HG02852 (cell line): ENCODE results near the gene SDHAF2.
"Not testable (repeated sequence)": the region's sequence is repeated elsewhere in the genome, so short reads cannot be mapped to it uniquely, and the experiment has no call there.

Experiments
- ATAC-seq: cut with Tn5 transposase; IDR thresholded peaks from one replicate; pipeline ENCODE4 v1.9.1; 2021; ENCODE audit warnings: mild to moderate bottlenecking, moderate library complexity; ENCODE audit not compliant: unreplicated experiment

The SDHAF2 gene

DNA sequence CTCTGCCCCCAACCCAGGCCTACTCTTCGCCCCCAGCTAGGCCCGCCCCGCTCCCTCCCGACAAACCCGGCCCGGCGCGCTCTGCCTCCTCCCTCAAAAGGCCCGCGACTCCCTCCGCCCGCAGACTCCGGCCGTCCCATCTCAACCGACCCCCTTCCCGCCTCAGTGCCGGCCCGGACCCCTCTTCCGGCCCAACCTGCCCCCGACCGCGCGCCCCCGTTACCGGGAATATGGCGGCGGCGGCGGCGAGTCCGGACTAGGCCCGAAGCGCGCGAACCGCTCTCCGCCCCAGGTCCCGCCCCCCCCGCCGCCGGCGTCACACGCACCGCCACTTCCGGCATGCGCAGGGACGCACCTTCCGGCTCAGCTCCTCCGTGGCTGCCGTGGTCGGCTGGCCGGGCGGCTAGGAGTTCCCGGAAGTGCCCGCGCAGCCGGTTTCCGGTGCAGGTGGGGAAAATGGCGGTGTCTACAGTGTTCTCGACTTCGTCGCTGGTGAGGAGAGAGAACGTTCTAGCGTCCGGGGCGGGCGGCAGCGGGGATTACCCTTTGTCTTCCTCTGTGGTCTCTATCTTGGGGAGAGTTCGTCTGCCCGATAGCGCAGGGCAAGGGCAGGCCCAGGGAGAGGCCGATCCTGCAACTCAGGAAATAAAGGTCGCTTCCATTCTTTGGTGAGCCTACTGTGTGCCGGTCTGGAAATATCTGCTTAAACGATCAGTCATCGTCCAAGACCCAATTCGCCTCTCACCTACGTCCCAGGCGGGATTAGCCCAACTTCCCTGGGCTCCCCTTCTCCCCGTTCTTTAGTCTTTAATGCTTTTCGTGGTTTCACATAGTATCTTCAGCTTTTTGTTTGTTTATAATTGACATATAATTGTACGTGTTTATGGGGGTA, at the start of gene SDHAF2, which contains the start of gene CPSF7:
Gene SDHAF2, plus strand, starts transcription at position 434 of the 892 bp plus-strand sequence. Its CDS starts 23 bp downstream, at position 457.
Gene CPSF7, minus strand, starts transcription at position 285 of the 892 bp plus-strand sequence. CDS start 740 bp downstream, outside the sequence.
- peak; percentile 88 for ATAC-seq

DNA sequence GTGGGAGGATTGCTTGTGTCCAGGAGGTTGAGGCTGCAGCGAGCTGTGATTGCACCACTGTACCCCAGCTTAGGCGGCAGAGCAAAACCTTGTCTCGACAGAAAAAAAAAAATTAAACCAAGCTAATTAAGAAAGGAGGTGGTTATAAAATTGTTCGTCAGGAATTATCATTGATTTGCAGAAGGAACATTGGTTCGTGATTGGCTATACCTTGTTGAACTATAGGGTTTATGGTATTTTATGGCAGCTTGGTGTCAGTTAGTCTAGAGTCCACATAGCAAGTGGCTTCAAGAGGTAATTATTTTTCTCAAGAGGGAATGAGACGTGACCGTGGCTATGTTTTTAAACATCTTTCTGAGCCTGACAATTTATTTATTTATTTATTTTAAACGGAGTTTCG, 49.0 kb upstream of the SDHAF2 start:
- ATAC-seq: no peak

DNA sequence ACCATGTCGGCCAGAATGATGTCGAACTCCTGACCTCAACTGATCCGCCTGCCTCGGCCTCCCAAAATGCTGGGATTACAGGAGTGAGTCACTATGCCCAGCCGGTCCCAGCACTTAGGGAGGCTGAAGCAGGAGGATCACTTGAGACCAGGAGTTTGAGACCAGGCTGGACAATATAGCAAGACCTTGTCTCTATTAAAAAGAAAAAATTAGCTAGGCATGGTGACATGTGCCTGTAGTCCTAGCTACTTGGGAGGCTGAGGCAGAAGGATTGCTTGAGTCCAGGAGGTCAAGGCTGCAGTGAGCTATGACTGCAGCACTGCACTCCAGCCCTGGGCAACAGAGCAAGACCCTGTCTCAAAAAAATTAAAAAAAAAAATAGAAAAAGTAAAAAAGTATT, 46.1 kb upstream of the SDHAF2 start:
- ATAC-seq: not testable (repeated sequence)

DNA sequence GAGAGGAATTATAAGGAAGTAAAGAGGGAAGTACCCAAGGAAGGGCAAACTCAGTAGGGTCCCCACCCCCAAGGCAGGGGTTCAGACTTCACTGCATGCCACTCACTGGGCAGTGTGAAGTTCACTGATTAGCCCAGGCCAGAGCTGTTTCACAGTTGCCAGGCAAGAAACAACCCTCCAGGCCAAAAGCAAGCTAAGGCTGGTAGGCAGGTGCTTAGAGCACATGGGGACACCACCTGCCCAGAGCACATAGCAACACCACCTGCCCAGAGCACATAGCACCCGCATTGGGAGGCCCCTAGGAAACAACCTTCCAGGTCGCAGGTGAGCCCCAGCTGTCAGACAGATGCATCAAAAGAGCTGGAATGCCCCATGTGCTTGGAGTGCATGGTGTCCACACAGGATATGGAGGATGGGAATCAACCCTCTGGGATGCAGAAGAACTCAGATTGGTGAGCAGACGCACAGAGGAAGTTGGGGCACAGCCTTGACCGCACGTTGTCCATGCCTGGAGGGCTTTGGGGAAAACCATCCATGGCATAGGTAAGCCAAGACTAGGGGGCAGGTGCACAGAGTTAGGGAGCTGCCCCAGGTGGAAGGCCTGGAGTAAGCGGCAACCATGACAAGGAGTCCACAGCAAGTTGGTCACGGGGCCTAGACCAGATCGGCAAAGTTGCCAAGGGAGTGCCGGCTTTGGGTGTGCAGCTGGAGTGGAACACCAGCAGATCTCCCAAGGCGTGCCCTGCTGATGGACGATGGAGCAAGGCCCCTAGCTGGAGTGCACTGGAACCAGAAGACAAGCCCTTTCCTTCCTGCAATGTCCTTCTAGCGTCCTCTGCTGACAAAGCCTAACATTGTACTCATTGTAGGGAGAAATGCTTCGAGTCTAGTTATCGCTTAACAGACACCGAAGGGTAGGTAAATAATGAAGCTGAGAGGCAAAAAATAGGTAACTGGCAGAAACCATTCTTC, 45.4 kb upstream of the SDHAF2 start:
- no peak for ATAC-seq

DNA sequence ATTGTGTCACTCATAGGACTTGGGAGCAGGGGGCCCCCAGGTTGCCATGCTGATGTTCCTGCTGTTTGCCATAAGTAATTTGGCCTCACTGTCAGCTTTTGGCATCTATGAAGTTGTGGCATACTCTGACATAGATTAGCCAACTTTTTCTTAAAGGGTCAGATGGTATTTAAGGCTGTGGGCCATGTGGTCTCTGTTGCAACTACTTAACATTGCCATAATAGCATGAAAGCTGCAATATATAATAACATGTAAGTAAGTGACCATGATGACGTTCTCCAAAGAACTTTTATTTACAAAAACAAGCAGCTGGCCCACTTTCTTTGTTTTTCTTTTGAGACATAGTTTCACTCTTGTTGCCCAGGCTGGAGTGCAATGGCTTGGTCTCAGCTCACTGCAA, 39.8 kb upstream of the SDHAF2 start:
- no peak for ATAC-seq

DNA sequence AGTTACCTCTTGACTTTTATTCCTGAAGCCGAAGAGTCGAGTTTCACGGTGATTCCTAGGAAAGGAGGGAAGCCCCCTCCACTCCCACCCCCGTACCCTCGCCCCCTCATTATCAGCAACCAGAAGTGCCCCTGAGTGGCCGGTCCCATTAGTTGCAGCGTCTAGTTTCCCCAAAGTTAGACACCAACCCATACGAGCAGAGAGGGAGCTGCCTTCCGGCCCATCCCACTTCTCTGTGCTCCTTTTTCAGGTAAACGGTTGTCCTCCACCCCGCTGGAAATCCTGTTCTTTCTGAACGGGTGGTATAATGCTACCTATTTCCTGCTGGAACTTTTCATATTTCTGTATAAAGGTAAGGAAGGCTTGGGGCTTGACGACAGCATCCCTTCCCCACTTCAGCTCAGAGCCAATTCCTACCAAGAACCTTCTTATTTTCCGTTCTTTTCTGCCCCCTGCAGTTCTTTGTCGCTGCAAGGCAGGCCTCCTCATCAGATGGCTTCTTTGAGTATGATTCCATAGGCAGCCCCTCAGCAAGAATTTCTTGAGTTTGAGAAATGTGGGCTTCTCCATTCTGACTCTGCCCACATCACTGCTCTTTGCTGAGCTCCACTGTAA, 36.8 kb upstream of the SDHAF2 start:
- peak; percentile 12 for ATAC-seq

DNA sequence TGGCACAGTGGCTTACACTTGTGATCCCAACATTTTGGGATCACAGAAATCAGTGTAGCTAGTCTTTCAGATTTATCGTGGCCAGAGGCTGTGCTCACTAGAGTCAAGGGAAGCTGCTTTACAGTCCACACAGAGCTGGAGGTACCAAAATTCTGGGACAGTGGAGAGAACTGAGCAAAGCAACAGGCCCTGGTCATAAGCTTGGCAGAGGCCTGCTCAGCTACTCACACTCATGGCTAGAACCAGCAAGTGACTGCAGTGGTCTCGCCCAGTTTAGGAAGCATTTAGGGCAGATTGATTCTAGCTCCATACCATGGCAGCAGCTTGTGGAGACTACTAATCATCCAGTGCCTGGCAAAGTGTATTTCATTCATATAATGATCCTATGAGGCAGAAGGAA, 28.8 kb upstream of the SDHAF2 start:
- no peak for ATAC-seq

DNA sequence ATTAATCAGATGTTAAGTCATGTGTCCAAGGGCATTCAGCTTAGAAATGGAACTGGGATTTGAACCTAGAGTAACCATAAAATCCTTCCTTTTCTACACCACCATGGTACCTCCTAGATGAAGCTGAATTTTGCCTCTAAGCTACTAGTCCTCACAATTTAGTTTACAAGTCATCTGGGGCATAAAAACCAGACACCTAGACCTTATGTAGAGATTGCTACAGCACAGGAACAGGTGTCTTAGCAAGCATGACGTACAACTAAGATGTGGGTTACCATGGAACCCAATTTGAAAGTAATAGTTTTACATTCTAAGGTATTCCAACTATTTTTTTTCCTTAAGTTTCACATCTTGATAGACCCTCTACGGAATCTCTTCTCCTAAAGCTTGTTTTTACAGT, 28.4 kb upstream of the SDHAF2 start:
- ATAC-seq: no peak

DNA sequence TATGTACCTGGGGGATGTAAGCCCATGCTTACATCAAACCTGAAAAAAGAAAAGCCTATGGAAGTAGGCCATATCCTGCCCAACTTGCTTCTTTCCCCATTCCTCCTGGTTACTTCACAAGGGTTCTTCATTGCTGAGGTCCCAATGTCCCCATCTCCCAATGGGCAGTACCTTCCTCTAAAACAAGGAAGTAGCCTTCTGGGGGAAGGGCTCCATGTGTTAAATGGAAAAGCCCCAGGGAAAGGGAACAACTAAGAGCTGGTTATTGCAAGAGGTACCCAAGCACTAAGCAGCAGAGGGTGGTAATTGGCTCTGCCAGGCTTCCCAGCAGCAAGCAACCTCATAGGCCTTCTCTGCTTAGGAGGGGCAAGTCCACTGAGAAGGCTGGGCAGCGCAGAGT, 26.3 kb upstream of the SDHAF2 start:
- no peak for ATAC-seq

DNA sequence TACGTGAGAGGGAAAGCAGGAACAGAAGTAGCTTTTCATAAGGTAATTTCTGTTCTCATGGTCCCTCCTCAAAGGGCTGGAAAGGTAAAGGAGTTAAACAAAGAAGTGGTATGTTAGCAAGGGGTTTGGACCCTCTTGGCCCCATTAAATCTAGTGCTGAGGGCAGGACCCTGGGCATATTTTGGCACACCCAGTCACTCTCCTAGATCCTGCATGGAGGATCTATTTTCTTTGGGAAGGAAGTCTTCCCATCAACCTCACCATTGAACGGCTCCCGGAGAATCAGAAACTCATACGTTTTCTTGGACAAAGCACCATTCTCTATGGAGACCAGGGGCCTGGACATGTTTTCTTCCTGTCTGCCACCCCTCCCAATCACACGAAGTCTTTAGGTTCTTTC, 25.8 kb upstream of the SDHAF2 start:
- ATAC-seq: no peak

DNA sequence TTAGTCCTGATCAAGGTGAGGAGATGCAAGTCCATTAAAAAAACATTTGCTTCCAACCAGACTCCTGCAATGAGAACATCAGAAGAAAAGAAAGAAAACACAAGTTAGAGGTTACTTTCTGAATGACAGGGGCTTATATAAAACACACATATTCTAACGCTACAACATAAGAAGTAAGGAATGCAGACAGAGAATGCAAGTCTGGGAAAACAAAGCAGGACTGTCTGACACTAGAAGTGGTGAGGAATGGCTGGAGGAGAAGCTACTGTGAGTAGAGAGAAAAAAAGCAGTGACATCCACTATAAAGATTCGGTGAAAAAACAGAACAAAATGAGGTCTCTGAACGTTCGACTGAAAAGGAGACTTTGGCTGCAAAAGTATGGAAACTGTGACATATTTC, 25.3 kb upstream of the SDHAF2 start:
- no peak for ATAC-seq

DNA sequence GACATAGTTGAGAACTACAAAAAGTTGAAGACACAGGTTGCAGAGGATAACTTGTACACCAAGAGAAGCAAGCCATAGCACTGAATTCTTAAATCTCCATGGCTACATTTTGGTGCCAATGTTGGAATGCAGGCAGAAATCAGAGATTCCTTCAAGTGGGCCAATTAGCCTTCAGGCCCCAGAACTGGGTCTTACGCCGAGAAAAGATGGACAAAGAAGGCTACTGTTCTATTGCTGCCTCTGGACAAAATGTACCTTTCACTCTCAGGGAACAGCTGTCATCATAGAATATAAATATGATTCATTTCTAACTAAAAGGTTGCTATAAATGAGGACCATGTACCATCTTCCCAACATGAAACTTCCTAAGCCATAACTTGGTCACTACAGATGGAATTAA, 23.9 kb upstream of the SDHAF2 start:
- ATAC-seq: no peak

DNA sequence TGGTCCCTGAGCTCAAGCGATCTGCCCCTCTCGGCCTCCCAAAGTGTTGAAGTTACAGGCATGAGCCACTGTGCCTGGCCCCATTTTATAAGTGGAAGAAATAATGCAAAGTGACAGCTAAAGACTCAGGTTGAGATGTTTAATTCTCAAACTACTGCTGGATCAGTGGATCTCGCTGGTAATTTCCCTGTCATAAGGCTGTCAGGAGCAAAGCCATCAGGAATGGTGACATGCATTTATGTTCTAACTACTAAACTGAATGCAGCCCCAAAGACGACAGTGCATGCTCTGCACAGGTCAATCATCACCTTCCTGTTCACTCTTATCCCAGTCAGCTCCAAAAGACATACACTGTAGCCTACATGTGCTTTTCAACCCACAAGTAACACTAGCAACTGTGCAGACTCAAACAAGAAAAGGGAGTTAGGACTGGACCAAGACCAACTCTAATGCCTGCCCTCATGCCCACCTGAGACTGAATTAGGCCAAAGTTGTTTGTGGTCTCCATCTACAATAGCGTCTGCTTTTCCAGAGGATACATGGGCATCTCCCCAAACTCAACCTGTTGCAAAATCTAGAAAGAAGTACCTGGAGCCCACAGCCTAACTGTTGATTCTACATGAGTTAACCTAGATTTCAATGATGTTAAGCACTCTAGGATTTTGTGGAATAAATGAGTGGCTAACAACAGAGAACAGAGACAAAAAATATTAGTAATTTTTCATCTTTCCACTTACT, 22.8 kb upstream of the SDHAF2 start:
- ATAC-seq: no peak

DNA sequence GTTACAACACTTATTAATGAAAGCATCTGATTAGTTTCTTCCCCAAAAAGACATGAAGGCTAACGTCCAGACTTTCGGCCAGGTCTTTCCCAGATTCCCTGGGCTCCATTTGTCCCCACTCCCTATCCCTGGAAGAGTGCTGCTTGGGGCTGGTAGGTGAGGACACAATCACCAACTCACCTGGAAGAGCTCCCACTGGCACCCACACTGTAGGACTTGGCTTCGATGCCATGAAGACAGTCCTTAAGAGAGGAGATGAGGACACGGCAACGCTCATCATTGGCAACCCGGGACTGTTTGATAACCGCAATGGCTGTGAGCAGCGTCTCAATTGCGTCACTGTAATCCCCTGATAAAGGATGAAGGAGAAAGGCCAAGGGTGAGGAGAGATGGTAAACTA, 18.3 kb upstream of the SDHAF2 start:
- no peak for ATAC-seq

DNA sequence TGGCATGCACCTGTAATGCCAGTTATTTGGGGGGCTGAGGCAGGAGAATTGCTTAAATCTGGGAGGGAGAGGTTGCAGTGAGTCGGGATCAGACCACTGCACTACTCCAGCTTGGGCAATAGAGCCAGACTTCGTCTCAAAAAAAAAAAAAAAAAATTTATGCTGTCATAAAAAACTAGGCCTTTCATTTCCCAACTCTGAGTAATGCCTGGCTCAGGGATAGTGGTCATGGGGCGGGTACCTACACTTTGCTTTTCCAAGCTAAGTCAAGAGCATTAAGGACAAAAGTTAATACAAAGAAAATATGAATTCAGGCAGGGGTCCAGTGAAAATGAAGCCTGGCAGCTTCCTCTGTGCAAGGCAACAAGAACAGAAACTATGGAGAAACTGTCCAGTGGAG, 16.4 kb upstream of the SDHAF2 start:
- no peak for ATAC-seq

DNA sequence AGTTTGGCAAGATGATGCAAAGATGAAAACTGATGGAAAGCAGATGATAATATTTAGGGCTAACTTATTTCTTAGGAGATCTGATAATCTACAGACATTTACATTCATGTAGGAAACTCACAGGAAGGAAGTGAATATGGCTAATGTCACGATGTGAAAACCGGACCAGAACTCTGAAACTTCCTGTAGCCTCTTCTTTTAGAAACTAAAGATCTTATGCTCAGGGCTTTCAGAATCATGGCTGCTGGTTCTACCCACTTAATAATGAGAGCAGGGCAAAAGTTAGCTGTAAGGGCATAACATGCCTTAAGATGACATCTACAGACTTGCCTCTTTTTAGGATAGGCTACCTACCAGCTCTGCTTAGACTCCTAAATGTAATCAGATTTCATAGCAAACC, 15.4 kb upstream of the SDHAF2 start:
- no peak for ATAC-seq

DNA sequence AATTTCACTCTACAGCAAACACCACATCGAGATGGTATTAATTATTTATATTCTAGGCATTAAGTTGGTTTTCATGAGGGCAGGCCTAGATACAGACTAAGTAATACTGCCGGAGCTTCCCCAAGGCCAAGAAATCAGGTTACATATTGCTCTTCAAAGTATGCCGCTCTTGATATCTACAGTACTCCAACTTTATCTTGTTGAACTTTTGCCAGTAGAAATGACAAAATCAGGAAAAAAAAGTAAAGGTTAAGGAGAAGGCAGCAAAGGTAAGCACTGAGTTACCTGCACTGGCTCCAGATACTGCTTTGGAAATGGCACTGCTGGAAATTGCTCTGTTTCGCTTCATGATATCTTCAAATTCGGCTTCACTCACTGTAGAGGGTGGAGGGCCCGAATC, 14.5 kb upstream of the SDHAF2 start:
- ATAC-seq: no peak

DNA sequence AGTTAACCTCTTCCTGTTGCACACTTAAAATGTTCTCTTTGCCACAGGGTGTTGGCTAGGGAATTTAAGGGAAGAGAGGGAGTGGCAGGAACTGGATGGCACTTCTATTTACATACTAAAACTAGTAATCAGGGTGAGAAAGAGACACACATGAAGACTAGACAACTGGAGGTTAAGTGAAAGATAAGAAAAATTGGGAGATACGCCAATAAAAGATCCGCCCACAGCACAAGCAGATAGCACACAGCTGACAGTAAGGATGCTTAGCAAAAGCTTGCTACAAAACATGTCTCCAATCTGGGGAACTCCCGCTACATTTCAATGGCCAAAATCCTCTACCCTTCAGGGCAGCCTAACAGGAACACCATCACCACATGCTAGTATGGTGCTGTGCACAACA, 13.0 kb upstream of the SDHAF2 start:
- no peak for ATAC-seq

DNA sequence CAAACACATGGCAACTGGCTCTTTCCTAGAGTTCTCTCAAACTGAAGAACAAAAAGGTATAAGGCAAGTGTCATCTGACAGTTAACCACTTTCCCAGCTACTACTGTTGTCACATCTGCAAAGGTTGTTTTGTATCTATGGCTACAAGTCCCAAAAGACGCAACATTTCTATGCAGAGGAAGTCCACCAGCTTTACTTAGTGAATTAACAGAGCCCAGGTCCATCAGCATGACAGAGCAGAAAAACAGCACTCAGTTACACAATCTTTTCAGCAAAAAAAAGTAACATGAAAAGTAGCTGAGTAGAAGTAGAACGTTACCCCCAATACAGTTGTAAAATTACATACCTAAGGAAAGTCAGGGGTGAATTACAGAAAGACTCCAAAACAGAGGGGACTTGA, 12.3 kb upstream of the SDHAF2 start:
- no peak for ATAC-seq

DNA sequence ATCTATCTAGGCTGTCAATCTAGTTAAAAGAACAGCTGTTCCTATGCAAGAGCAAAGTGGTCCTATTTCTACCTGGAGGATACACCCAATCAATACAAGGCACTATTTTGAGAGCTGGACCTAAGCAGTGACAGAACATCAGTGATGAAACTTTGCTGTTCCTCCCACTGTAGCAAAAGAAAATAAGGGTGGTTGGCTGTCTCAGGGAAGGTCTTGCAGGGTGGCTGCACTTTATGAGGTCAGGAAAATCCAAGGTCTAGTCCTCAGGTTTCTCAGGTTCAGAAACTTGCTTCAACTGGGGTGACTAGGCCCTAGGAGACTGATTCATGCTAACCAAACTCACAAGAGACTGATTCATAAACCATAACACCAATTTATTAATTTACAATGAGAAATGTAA, 11.8 kb upstream of the SDHAF2 start:
- ATAC-seq: no peak

DNA sequence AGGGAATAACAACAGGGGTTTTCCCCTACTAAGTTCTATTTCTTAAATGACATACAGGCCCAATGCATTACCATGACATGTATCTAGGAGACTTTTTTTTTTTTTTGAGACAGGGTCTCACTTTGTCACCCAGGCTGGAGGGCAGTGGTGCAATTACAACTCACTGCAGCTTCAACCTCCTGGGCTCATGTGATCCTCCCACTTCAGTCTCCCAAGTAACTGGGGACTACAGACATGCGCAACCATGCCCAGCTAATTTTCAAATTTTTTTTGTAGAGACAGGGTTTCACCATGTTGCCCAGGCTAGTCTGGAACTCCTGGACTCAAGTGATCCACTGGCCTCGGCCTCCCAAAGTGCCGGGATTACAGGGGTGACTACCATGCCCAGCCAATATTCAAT, 7.7 kb upstream of the SDHAF2 start:
- ATAC-seq: no peak
